ENCODE data around the gene ZNF526. TPM values are rescaled to one million over a fixed set of nuclear protein-coding genes. Genes with fewer than 3 reads are reported as not detected.
A peak's percentile ranks its signal among the peaks of the same experiment; 100 is the strongest.

Gene ZNF526
- polyA plus RNA-seq, 1 experiment: 5.9 TPM

- H3K27me3 ChIP-seq (ENCODE audit: control insufficient read depth, insufficient read depth, low read length): peaks cover 37% of the 10 kb centered on the region
Measured at GRCh38 chr19:42174188-42174587, 45.9 kb upstream of the ZNF526 start.

GRCh38 chr19:42174958-42175734 is 45.0 kb upstream of the ZNF526 start:
- ChIA-PET CTCF (interaction anchor here (1.7 to 2.7 kb wide), 5 partner anchors 10 to 67 kb away, joined by 5 to 10 read pairs (median 9); no protein-coding TSS in a partner anchor), POLR2A (no interaction called here)
- no peak for DNase-seq (ENCODE audit: low read depth)
- H3K36me3 ChIP-seq (ENCODE audit: control insufficient read depth, insufficient read depth, low read length): no peaks in the 10 kb centered on the region
- TF ChIP-seq CTCF (IDR thresholded peaks at IDR 0.05; ENCODE audit: insufficient read depth, low read depth, low read length): no peak
- H3K27me3 ChIP-seq (ENCODE audit: control insufficient read depth, insufficient read depth, low read length): peaks cover 44% of the 10 kb centered on the region
- H3K4me3 ChIP-seq (ENCODE audit: low read depth, low read length): no peak overlapping the region

More at GRCh38 chr19:42174188-42174587, 45.9 kb upstream of the ZNF526 start:
- H3K36me3 ChIP-seq (ENCODE audit: control insufficient read depth, insufficient read depth, low read length): no peaks in the 10 kb centered on the region
- ChIA-PET CTCF (interaction anchor here (1.7 to 2.7 kb wide), 2 partner anchors 9 to 11 kb away, joined by 5 to 9 read pairs; no protein-coding TSS in a partner anchor), POLR2A (no interaction called here)
- no peak for DNase-seq (ENCODE audit: low read depth)
- no peak for TF ChIP-seq CTCF (IDR thresholded peaks at IDR 0.05; ENCODE audit: insufficient read depth, low read depth, low read length)
- no peak overlapping the region for H3K4me3 ChIP-seq (ENCODE audit: low read depth, low read length)

GRCh38 chr19:42175952-42176648 is 44.0 kb upstream of the ZNF526 start:
- Histone ChIP-seq H3K4me3 (ENCODE audit: low read depth, low read length) (peak overlapping the region; percentile 42), H3K27me3 (ENCODE audit: control insufficient read depth, insufficient read depth, low read length) (peaks cover 45% of the 10 kb centered on the region), H3K36me3 (ENCODE audit: control insufficient read depth, insufficient read depth, low read length) (no peaks in the 10 kb centered on the region)
- DNase-seq (ENCODE audit: low read depth): no peak
- POLR2A ChIA-PET: interaction anchor here (0.6 kb wide), 1 partner anchor 101 kb away, joined by 3 read pairs; no protein-coding TSS in a partner anchor
- TF ChIP-seq CTCF (IDR thresholded peaks at IDR 0.05; ENCODE audit: insufficient read depth, low read depth, low read length): no peak
- CTCF ChIA-PET: interaction anchor here (0.8 to 2.7 kb wide), 12 partner anchors 9 to 249 kb away, joined by 3 to 10 read pairs (median 4); no protein-coding TSS in a partner anchor

GRCh38 chr19:42176649-42176989 is 43.5 kb upstream of the ZNF526 start:
- POLR2A ChIA-PET: interaction anchor here (0.6 kb wide), 1 partner anchor 102 kb away, joined by 3 read pairs; no protein-coding TSS in a partner anchor
- Histone ChIP-seq H3K27me3 (ENCODE audit: control insufficient read depth, insufficient read depth, low read length) (peaks cover 46% of the 10 kb centered on the region), H3K36me3 (ENCODE audit: control insufficient read depth, insufficient read depth, low read length) (no peaks in the 10 kb centered on the region), H3K4me3 (ENCODE audit: low read depth, low read length) (peak overlapping the region; percentile 42)
- CTCF ChIA-PET: interaction anchor here (0.7 to 2.7 kb wide), 12 partner anchors 8 to 249 kb away, joined by 3 to 10 read pairs (median 4); no protein-coding TSS in a partner anchor
- TF ChIP-seq CTCF (IDR thresholded peaks at IDR 0.05; ENCODE audit: insufficient read depth, low read depth, low read length): no peak
- no peak for DNase-seq (ENCODE audit: low read depth)
